Measurements from ENCODE around the gene RRP8. TPM values are rescaled to one million over a fixed set of nuclear protein-coding genes. Genes with fewer than 3 reads are reported as not detected.

Gene RRP8
- total and polyA plus RNA-seq, 9 of the 15 experiments (the other 6 are each of a cell fraction or from before 2014, with no cell fraction given): 5.7 to 47.3 (median 32.6) TPM

DNA sequence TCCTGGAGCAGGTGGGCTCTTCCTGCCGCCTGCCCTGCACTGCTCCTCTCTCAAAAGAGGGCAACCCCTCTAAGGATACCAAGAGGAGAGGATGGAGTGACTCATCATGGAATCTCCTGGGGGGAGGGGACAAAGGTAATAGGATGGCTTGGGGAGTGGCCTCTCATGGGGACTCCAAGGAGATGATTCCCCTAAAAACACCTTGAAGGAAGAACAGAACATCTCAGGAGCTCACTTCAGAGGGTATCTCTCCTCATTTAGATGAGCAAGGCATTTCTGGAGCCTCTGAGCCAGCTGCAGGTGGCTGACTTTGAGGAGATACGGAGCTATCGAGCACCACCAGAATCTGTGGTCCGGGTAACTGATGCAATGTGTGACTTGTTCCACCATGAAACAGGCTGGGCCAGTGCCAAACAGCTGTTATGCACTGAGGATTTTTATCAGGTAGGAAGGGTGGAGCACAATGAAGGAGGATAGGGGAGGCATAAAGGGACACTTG, 40.2 kb downstream of the RRP8 start (continued):
- TF ChIP-seq, protein P1, sequence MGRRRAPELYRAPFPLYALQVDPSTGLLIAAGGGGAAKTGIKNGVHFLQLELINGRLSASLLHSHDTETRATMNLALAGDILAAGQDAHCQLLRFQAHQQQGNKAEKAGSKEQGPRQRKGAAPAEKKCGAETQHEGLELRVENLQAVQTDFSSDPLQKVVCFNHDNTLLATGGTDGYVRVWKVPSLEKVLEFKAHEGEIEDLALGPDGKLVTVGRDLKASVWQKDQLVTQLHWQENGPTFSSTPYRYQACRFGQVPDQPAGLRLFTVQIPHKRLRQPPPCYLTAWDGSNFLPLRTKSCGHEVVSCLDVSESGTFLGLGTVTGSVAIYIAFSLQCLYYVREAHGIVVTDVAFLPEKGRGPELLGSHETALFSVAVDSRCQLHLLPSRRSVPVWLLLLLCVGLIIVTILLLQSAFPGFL (CRISPR knock-in tag; IDR thresholded peaks at IDR 0.05): no peak
- no peak for TF ChIP-seq GTF2F1 (IDR thresholded peaks at IDR 0.05; ENCODE audit: low read depth, low read length)
- TF ChIP-seq PTBP1 (IDR thresholded peaks at IDR 0.05; ENCODE audit: low read depth, low read length): no peak
- peak; percentile 96 for TF ChIP-seq ARID1B (IDR thresholded peaks at IDR 0.05)
- no peak for TF ChIP-seq ARHGAP35 (IDR thresholded peaks at IDR 0.05; ENCODE audit: partially characterized antibody)
- no peak for TF ChIP-seq RBM15 (IDR thresholded peaks at IDR 0.05; ENCODE audit: insufficient read depth, low read length)
- no peak for TF ChIP-seq ZSCAN29 (IDR thresholded peaks at IDR 0.05)
- TF ChIP-seq, protein P2, sequence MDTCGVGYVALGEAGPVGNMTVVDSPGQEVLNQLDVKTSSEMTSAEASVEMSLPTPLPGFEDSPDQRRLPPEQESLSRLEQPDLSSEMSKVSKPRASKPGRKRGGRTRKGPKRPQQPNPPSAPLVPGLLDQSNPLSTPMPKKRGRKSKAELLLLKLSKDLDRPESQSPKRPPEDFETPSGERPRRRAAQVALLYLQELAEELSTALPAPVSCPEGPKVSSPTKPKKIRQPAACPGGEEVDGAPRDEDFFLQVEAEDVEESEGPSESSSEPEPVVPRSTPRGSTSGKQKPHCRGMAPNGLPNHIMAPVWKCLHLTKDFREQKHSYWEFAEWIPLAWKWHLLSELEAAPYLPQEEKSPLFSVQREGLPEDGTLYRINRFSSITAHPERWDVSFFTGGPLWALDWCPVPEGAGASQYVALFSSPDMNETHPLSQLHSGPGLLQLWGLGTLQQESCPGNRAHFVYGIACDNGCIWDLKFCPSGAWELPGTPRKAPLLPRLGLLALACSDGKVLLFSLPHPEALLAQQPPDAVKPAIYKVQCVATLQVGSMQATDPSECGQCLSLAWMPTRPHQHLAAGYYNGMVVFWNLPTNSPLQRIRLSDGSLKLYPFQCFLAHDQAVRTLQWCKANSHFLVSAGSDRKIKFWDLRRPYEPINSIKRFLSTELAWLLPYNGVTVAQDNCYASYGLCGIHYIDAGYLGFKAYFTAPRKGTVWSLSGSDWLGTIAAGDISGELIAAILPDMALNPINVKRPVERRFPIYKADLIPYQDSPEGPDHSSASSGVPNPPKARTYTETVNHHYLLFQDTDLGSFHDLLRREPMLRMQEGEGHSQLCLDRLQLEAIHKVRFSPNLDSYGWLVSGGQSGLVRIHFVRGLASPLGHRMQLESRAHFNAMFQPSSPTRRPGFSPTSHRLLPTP (IDR thresholded peaks at IDR 0.05; ENCODE audit: borderline replicate concordance, extremely low read depth, insufficient read length): no peak
- TF ChIP-seq ZNF444 (CRISPR knock-in tag; IDR thresholded peaks at IDR 0.05): no peak
- TF ChIP-seq, protein P3, sequence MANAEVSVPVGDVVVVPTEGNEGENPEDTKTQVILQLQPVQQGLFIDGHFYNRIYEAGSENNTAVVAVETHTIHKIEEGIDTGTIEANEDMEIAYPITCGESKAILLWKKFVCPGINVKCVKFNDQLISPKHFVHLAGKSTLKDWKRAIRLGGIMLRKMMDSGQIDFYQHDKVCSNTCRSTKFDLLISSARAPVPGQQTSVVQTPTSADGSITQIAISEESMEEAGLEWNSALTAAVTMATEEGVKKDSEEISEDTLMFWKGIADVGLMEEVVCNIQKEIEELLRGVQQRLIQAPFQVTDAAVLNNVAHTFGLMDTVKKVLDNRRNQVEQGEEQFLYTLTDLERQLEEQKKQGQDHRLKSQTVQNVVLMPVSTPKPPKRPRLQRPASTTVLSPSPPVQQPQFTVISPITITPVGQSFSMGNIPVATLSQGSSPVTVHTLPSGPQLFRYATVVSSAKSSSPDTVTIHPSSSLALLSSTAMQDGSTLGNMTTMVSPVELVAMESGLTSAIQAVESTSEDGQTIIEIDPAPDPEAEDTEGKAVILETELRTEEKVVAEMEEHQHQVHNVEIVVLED (CRISPR knock-in tag; IDR thresholded peaks at IDR 0.05): no peak
- no peak for TF ChIP-seq RAD51 (IDR thresholded peaks at IDR 0.05; ENCODE audit: borderline replicate concordance, low read depth)
- TF ChIP-seq, protein P4, sequence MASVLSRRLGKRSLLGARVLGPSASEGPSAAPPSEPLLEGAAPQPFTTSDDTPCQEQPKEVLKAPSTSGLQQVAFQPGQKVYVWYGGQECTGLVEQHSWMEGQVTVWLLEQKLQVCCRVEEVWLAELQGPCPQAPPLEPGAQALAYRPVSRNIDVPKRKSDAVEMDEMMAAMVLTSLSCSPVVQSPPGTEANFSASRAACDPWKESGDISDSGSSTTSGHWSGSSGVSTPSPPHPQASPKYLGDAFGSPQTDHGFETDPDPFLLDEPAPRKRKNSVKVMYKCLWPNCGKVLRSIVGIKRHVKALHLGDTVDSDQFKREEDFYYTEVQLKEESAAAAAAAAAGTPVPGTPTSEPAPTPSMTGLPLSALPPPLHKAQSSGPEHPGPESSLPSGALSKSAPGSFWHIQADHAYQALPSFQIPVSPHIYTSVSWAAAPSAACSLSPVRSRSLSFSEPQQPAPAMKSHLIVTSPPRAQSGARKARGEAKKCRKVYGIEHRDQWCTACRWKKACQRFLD (CRISPR knock-in tag; IDR thresholded peaks at IDR 0.05): peak; percentile 51; the same call in 1 of the 2 replicates
- TF ChIP-seq HCFC1 (IDR thresholded peaks at IDR 0.05; ENCODE audit: low read depth, low read length): 0 out of 2 replicates have a peak, but pooled peaks have one; percentile 17
- no peak for TF ChIP-seq SETDB1 (IDR thresholded peaks at IDR 0.05; ENCODE audit: low read length)
- no peak for TF ChIP-seq ELF1 (tag; IDR thresholded peaks at IDR 0.05)
- TF ChIP-seq, protein P5, sequence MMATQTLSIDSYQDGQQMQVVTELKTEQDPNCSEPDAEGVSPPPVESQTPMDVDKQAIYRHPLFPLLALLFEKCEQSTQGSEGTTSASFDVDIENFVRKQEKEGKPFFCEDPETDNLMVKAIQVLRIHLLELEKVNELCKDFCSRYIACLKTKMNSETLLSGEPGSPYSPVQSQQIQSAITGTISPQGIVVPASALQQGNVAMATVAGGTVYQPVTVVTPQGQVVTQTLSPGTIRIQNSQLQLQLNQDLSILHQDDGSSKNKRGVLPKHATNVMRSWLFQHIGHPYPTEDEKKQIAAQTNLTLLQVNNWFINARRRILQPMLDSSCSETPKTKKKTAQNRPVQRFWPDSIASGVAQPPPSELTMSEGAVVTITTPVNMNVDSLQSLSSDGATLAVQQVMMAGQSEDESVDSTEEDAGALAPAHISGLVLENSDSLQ (IDR thresholded peaks at IDR 0.05): peak; percentile 44
- TF ChIP-seq SMAD3 (CRISPR knock-in tag; conservative IDR thresholded peaks at IDR 0.05): no peak
- peak; percentile 86 for TF ChIP-seq HDAC3 (IDR thresholded peaks at IDR 0.05; ENCODE audit: borderline replicate concordance, partially characterized antibody)
- TF ChIP-seq ZNF217 (CRISPR knock-in tag; IDR thresholded peaks at IDR 0.05): no peak
- TF ChIP-seq NFIC (IDR thresholded peaks at IDR 0.05): peak; percentile 99
- TF ChIP-seq SRSF9 (IDR thresholded peaks at IDR 0.05; ENCODE audit: borderline replicate concordance, low read depth, low read length): no peak
- no peak for TF ChIP-seq NR1H2 (CRISPR knock-in tag; IDR thresholded peaks at IDR 0.05)

Measured in K562 (cell line).